DOHH2 (cell line): ENCODE data around the gene ARL16.

Experiments used
- CTCF ChIP-seq: fragments of 200-600 bp; sonication (generic); IDR thresholded peaks from one replicate; pipeline ENCODE4 v1.5.1; 2014; ENCODE audit warnings: antibody characterized with exemption, mild to moderate bottlenecking, low read depth, low read length; ENCODE audit not compliant: poor library complexity, severe bottlenecking
- EZH2phosphoT487 ChIP-seq: fragments of 200-600 bp; sonication (generic); IDR thresholded peaks from 2 replicates; pipeline ENCODE4 v1.6.1; 2017; ENCODE audit warnings: borderline replicate concordance, mild to moderate bottlenecking, antibody characterized with exemption, low read length, moderate library complexity, mixed read lengths

- TF ChIP-seq CTCF, result no peak
- TF ChIP-seq EZH2phosphoT487, result no peak
These were observed 29.5 kb upstream of the ARL16 start for GRCh38 chr17:81713004-81713555.
